Duodenal mucosa (tissue), 2 donors: ENCODE measurements around the gene PDK2.

Experiments
- H3K27ac ChIP-seq: one replicate; pipeline ENCODE4 v1.7.0; 2013; ENCODE audit warnings: low read depth, low read length
- H3K27me3 ChIP-seq, 2 donors: one replicate each; pipeline ENCODE4 v1.7.0; 2013; ENCODE audit warnings: low read length in 2 of 2, control low read depth in 1 of 2; ENCODE audit not compliant: insufficient read depth in 2 of 2, control insufficient read depth in 1 of 2
- H3K36me3 ChIP-seq, 2 donors: one replicate each; pipeline ENCODE4 v1.7.0; 2013; ENCODE audit warnings: low read length in 2 of 2, control low read depth in 1 of 2; ENCODE audit not compliant: insufficient read depth in 2 of 2, control insufficient read depth in 1 of 2
- H3K4me1 ChIP-seq, 2 donors: one replicate each; pipeline ENCODE4 v1.7.0; 2013; ENCODE audit warnings: low read length in 2 of 2, control low read depth in 1 of 2; ENCODE audit not compliant: insufficient read depth in 2 of 2, control insufficient read depth in 1 of 2
- H3K4me3 ChIP-seq, 2 donors: one replicate each; pipeline ENCODE4 v1.7.0; 2013; ENCODE audit warnings: low read length in 2 of 2, low read depth in 1 of 2
- H3K9ac ChIP-seq, 2 donors: one replicate each; pipeline ENCODE4 v1.7.0; 2013; ENCODE audit warnings: low read length in 2 of 2, low read depth in 1 of 2
- H3K9me3 ChIP-seq, 2 donors: one replicate each; pipeline ENCODE4 v1.7.0; 2013; ENCODE audit warnings: low read length in 2 of 2, control low read depth in 1 of 2; ENCODE audit not compliant: control insufficient read depth in 1 of 2

The PDK2 gene

GRCh38 chr17:50065056-50065455 lies 30.1 kb upstream of the PDK2 start:
- H3K36me3 ChIP-seq, result peaks cover 12 to 41% of the 10 kb centered on the region in 2 donors
- peak overlapping the region; percentile 71 for H3K27ac ChIP-seq
- H3K4me1 ChIP-seq, result peaks cover 37 to 38% of the 10 kb centered on the region in 2 donors
- no peaks in the 10 kb centered on the region for H3K27me3 ChIP-seq
- H3K9me3 ChIP-seq, result no peaks in the 10 kb centered on the region
- no peak overlapping the region for H3K4me3 ChIP-seq
- H3K9ac ChIP-seq, result no peak overlapping the region

- Histone ChIP-seq H3K9ac (no peak overlapping the region), H3K27ac (no peak overlapping the region)
Observed at GRCh38 chr17:50066995-50067394, 28.2 kb upstream of the PDK2 start.

GRCh38 chr17:50067996-50068395 lies 27.2 kb upstream of the PDK2 start:
- H3K27ac ChIP-seq, result no peak overlapping the region
- no peak overlapping the region for H3K9ac ChIP-seq
- H3K27me3 ChIP-seq, result no peaks in the 10 kb centered on the region
- peaks cover 10 to 11% of the 10 kb centered on the region in 2 donors for H3K4me1 ChIP-seq
- H3K36me3 ChIP-seq, result peaks cover 27 to 65% of the 10 kb centered on the region in 2 donors
- H3K9me3 ChIP-seq, result no peaks in the 10 kb centered on the region
- H3K4me3 ChIP-seq, result no peak overlapping the region

More at GRCh38 chr17:50066995-50067394, 28.2 kb upstream of the PDK2 start:
- Histone ChIP-seq H3K4me3 (no peak overlapping the region), H3K36me3 (peaks cover 17 to 56% of the 10 kb centered on the region in 2 donors), H3K9me3 (no peaks in the 10 kb centered on the region), H3K4me1 (peaks cover 20 to 21% of the 10 kb centered on the region in 2 donors), H3K27me3 (no peaks in the 10 kb centered on the region)

GRCh38 chr17:50070908-50071680 lies 24.1 kb upstream of the PDK2 start:
- Histone ChIP-seq H3K27ac (no peak overlapping the region), H3K27me3 (no peaks in the 10 kb centered on the region), H3K4me1 (no peaks in the 10 kb centered on the region), H3K4me3 (no peak overlapping the region), H3K9ac (no peak overlapping the region), H3K36me3 (peaks cover 47 to 81% of the 10 kb centered on the region in 2 donors), H3K9me3 (no peaks in the 10 kb centered on the region)

GRCh38 chr17:50071692-50072091 lies 23.5 kb upstream of the PDK2 start:
- no peak overlapping the region for H3K27ac ChIP-seq
- no peak overlapping the region for H3K9ac ChIP-seq
- H3K4me3 ChIP-seq, result no peak overlapping the region
- H3K4me1 ChIP-seq, result no peaks in the 10 kb centered on the region
- H3K27me3 ChIP-seq, result no peaks in the 10 kb centered on the region
- H3K9me3 ChIP-seq, result no peaks in the 10 kb centered on the region
- H3K36me3 ChIP-seq, result peaks cover 47 to 86% of the 10 kb centered on the region in 2 donors

GRCh38 chr17:50072130-50072529 lies 23.0 kb upstream of the PDK2 start:
- H3K4me3 ChIP-seq, result no peak overlapping the region
- H3K4me1 ChIP-seq, result no peaks in the 10 kb centered on the region
- peaks cover 47 to 86% of the 10 kb centered on the region in 2 donors for H3K36me3 ChIP-seq
- H3K27ac ChIP-seq, result no peak overlapping the region
- no peaks in the 10 kb centered on the region for H3K27me3 ChIP-seq
- no peaks in the 10 kb centered on the region for H3K9me3 ChIP-seq
- H3K9ac ChIP-seq, result no peak overlapping the region

- no peaks in the 10 kb centered on the region for H3K27me3 ChIP-seq
- H3K9ac ChIP-seq, result no peak overlapping the region
- no peak overlapping the region for H3K27ac ChIP-seq
- no peaks in the 10 kb centered on the region for H3K4me1 ChIP-seq
- peaks cover 51 to 88% of the 10 kb centered on the region in 2 donors for H3K36me3 ChIP-seq
- H3K9me3 ChIP-seq, result no peaks in the 10 kb centered on the region
- no peak overlapping the region for H3K4me3 ChIP-seq
Observed at GRCh38 chr17:50072925-50073324, 22.2 kb upstream of the PDK2 start.

- H3K9ac ChIP-seq, result no peak overlapping the region
- no peaks in the 10 kb centered on the region for H3K4me1 ChIP-seq
- no peaks in the 10 kb centered on the region for H3K27me3 ChIP-seq
- no peaks in the 10 kb centered on the region for H3K9me3 ChIP-seq
- peaks cover 56 to 92% of the 10 kb centered on the region in 2 donors for H3K36me3 ChIP-seq
- H3K4me3 ChIP-seq, result no peak overlapping the region
- H3K27ac ChIP-seq, result no peak overlapping the region
Observed at GRCh38 chr17:50074227-50074626, 20.9 kb upstream of the PDK2 start.

- no peak overlapping the region for H3K9ac ChIP-seq
- no peaks in the 10 kb centered on the region for H3K27me3 ChIP-seq
- peaks cover 7 to 13% of the 10 kb centered on the region in 2 donors for H3K4me1 ChIP-seq
- no peaks in the 10 kb centered on the region for H3K9me3 ChIP-seq
- H3K27ac ChIP-seq, result no peak overlapping the region
- peaks cover 59 to 96% of the 10 kb centered on the region in 2 donors for H3K36me3 ChIP-seq
- H3K4me3 ChIP-seq, result no peak overlapping the region
Observed at GRCh38 chr17:50075446-50076032, 19.6 kb upstream of the PDK2 start.

GRCh38 chr17:50076221-50076590 lies 18.9 kb upstream of the PDK2 start:
- Histone ChIP-seq H3K4me3 (no peak overlapping the region), H3K9ac (no peak overlapping the region), H3K27me3 (no peaks in the 10 kb centered on the region), H3K27ac (no peak overlapping the region), H3K9me3 (no peaks in the 10 kb centered on the region), H3K36me3 (peaks cover 58 to 96% of the 10 kb centered on the region in 2 donors), H3K4me1 (peaks cover 7 to 14% of the 10 kb centered on the region in 2 donors)
